Spleen (tissue), 7 donors: ENCODE results near the gene CXorf38.

Experiments used
- POLR2A ChIP-seq, 3 donors: fragments of 450-650 bp; IDR thresholded peaks; one replicate each; pipeline ENCODE4 v1.5.1; 2017; ENCODE audit warnings: antibody characterized with exemption in 3 of 3, mild to moderate bottlenecking in 1 of 3
- TF ChIP-seq, protein P1 (sequence below), 11 experiments: fragments of 200-600 bp in 7 of 11; fragments of 450-650 bp in 4 of 11; sonication (generic) in 4 of 11; IDR thresholded peaks in 8 of 11; conservative IDR thresholded peaks in 3 of 11; 1 replicate in 7 of 11; 2 replicates in 4 of 11; pipeline versions ENCODE4 v1.4.0 to v1.8.0; 2016 to 2021; ENCODE audit warnings: antibody characterized with exemption in 11 of 11, inconsistent platforms in 4 of 11, mild to moderate bottlenecking in 1 of 11
- donor health status: DM: no; HTN: no; CAD: no; lungs with moderate emphysema.
- donor health status: DM: no; HTN: no; CAD: no.
- donor health status: DM: no; HTN: no; CAD: no.

- TF ChIP-seq POLR2A (IDR thresholded peaks at IDR 0.05), result no peak
- TF ChIP-seq, protein P1, sequence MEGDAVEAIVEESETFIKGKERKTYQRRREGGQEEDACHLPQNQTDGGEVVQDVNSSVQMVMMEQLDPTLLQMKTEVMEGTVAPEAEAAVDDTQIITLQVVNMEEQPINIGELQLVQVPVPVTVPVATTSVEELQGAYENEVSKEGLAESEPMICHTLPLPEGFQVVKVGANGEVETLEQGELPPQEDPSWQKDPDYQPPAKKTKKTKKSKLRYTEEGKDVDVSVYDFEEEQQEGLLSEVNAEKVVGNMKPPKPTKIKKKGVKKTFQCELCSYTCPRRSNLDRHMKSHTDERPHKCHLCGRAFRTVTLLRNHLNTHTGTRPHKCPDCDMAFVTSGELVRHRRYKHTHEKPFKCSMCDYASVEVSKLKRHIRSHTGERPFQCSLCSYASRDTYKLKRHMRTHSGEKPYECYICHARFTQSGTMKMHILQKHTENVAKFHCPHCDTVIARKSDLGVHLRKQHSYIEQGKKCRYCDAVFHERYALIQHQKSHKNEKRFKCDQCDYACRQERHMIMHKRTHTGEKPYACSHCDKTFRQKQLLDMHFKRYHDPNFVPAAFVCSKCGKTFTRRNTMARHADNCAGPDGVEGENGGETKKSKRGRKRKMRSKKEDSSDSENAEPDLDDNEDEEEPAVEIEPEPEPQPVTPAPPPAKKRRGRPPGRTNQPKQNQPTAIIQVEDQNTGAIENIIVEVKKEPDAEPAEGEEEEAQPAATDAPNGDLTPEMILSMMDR (IDR thresholded peaks at IDR 0.05 in 8 of 11, conservative IDR thresholded peaks at IDR 0.05 in 3 of 11), result no peak
Measured at GRCh38 chrX:40622479-40623138, 24.8 kb downstream of the CXorf38 start.
